ENCODE measurements around the gene MBD6.
"Not testable (repeated sequence)": the region's sequence is repeated elsewhere in the genome, so short reads cannot be mapped to it uniquely, and the experiment has no call there.

MBD6 gene

GRCh38 chr12:57568838-57569237, 46.2 kb downstream of the MBD6 start:
- Mint-ChIP-seq H3K4me3 (no peak overlapping the region), H3K27ac (no peak overlapping the region), H3K27me3 (peaks cover 40 to 42% of the 10 kb centered on the region in 2 donors), H3K4me1 (no peaks in the 10 kb centered on the region), H3K36me3 (peaks cover 0 to 6% of the 10 kb centered on the region in 2 donors), H3K9me3 (no peaks in the 10 kb centered on the region)
- DNase-seq, result no peak
- no peak for ATAC-seq (replicated peaks)

- H3K27ac Mint-ChIP-seq, result no peak overlapping the region
- no peaks in the 10 kb centered on the region for H3K9me3 Mint-ChIP-seq
- H3K36me3 Mint-ChIP-seq, result peaks cover 0 to 1% of the 10 kb centered on the region in 2 donors
- DNase-seq (no peak), ATAC-seq (replicated peaks) (no peak)
- H3K27me3 Mint-ChIP-seq, result peaks cover 32% of the 10 kb centered on the region in 2 donors
- H3K4me3 Mint-ChIP-seq, result no peak overlapping the region
- H3K4me1 Mint-ChIP-seq, result no peaks in the 10 kb centered on the region
Observed at GRCh38 chr12:57569858-57570257, 47.2 kb downstream of the MBD6 start.

- not testable (repeated sequence) for H3K4me1 Mint-ChIP-seq; DNase-seq; H3K4me3 Mint-ChIP-seq; H3K27ac Mint-ChIP-seq; H3K9me3 Mint-ChIP-seq; H3K36me3 Mint-ChIP-seq; ATAC-seq (replicated peaks)
- peaks cover 29 to 35% of the 10 kb centered on the region in 2 donors for H3K27me3 Mint-ChIP-seq
Observed at GRCh38 chr12:57570438-57570837, 47.8 kb downstream of the MBD6 start.

- DNase-seq (no peak), ATAC-seq (replicated peaks) (no peak)
- H3K4me3 Mint-ChIP-seq, result no peak overlapping the region
- no peaks in the 10 kb centered on the region for H3K9me3 Mint-ChIP-seq
- no peaks in the 10 kb centered on the region for H3K4me1 Mint-ChIP-seq
- no peak overlapping the region for H3K27ac Mint-ChIP-seq
- H3K27me3 Mint-ChIP-seq, result peaks cover 40 to 44% of the 10 kb centered on the region in 2 donors
- H3K36me3 Mint-ChIP-seq, result peaks cover 0 to 3% of the 10 kb centered on the region in 2 donors
Observed at GRCh38 chr12:57571926-57572762, 49.5 kb downstream of the MBD6 start.

- no peak overlapping the region for H3K4me3 Mint-ChIP-seq
- peaks cover 0 to 3% of the 10 kb centered on the region in 2 donors for H3K36me3 Mint-ChIP-seq
- H3K4me1 Mint-ChIP-seq, result no peaks in the 10 kb centered on the region
- no peak overlapping the region for H3K27ac Mint-ChIP-seq
- H3K27me3 Mint-ChIP-seq, result peaks cover 19 to 33% of the 10 kb centered on the region in 2 donors
- no peak for ATAC-seq (replicated peaks)
- no peak for DNase-seq
- no peaks in the 10 kb centered on the region for H3K9me3 Mint-ChIP-seq
Observed at GRCh38 chr12:57574795-57575194, 52.2 kb downstream of the MBD6 start.

- H3K4me3 Mint-ChIP-seq, result no peak overlapping the region
- H3K27ac Mint-ChIP-seq, result no peak overlapping the region
- peaks cover 0 to 3% of the 10 kb centered on the region in 2 donors for H3K36me3 Mint-ChIP-seq
- ATAC-seq (replicated peaks) (no peak), DNase-seq (no peak)
- no peaks in the 10 kb centered on the region for H3K9me3 Mint-ChIP-seq
- H3K4me1 Mint-ChIP-seq, result no peaks in the 10 kb centered on the region
- H3K27me3 Mint-ChIP-seq, result peaks cover 17 to 38% of the 10 kb centered on the region in 2 donors
Observed at GRCh38 chr12:57575771-57576612, 53.4 kb downstream of the MBD6 start.

- DNase-seq (no peak), ATAC-seq (replicated peaks) (no peak)
- H3K36me3 Mint-ChIP-seq, result peaks cover 0 to 3% of the 10 kb centered on the region in 2 donors
- H3K4me3 Mint-ChIP-seq, result no peak overlapping the region
- no peaks in the 10 kb centered on the region for H3K4me1 Mint-ChIP-seq
- peaks cover 22 to 40% of the 10 kb centered on the region in 2 donors for H3K27me3 Mint-ChIP-seq
- no peaks in the 10 kb centered on the region for H3K9me3 Mint-ChIP-seq
- no peak overlapping the region for H3K27ac Mint-ChIP-seq
Observed at GRCh38 chr12:57576613-57577160, 54.1 kb downstream of the MBD6 start.

- Mint-ChIP-seq H3K4me1 (peaks cover under 1 to 3% of the 10 kb centered on the region in 2 donors), H3K27ac (no peak overlapping the region)
- no peak for ATAC-seq (replicated peaks)
Observed at GRCh38 chr12:57577981-57578758, 55.5 kb downstream of the MBD6 start.

GRCh38 chr12:57579011-57579410, 56.4 kb downstream of the MBD6 start:
- Mint-ChIP-seq H3K4me3 (no peak overlapping the region), H3K27me3 (peaks cover 25 to 59% of the 10 kb centered on the region in 2 donors), H3K27ac (peak overlapping the region; percentile 20), H3K36me3 (peaks cover 0 to 3% of the 10 kb centered on the region in 2 donors), H3K9me3 (no peaks in the 10 kb centered on the region), H3K4me1 (peaks cover 2 to 7% of the 10 kb centered on the region in 2 donors)
- no peak for ATAC-seq (replicated peaks)
- DNase-seq, result no peak

More at GRCh38 chr12:57577981-57578758, 55.5 kb downstream of the MBD6 start:
- peaks cover 0 to 3% of the 10 kb centered on the region in 2 donors for H3K36me3 Mint-ChIP-seq
- peaks cover 19 to 51% of the 10 kb centered on the region in 2 donors for H3K27me3 Mint-ChIP-seq
- DNase-seq, result no peak
- no peaks in the 10 kb centered on the region for H3K9me3 Mint-ChIP-seq
- no peak overlapping the region for H3K4me3 Mint-ChIP-seq

Data from stimulated activated naive B cell treated with anti-CD40 and anti-IgM and Interleukin-4, amounts not matched to agents 10 μg/mL and 1 μg/mL and 100 μg/mL, for 72 hours (primary cell).